HG02759 (cell line): ENCODE results near the gene PDZRN4.

Source experiments
- ATAC-seq: cut with Tn5 transposase; IDR thresholded peaks from one replicate; pipeline ENCODE4 v1.9.1; 2021; ENCODE audit warnings: mild to moderate bottlenecking, moderate library complexity; ENCODE audit not compliant: unreplicated experiment

PDZRN4 gene

DNA sequence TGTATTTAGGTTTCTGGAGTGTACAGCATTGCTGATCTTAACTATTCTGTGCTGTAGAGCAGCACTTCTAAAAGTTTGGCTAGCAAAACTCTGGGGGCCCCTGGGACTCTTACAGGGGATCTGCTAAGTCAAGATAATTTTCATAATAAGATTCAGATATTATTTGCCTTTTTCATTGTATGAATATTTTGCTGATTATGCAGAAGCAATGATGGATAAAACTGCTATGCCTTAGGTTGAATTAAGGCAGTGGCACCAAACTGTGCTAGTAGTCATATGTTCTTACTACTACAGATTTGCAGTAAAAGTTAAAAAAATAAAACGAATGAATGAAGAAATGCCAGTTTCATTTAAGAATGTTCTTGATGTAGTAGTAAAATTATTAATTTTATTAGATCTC lies 160.1 kb downstream of the PDZRN4 start:
- ATAC-seq, result no peak

DNA sequence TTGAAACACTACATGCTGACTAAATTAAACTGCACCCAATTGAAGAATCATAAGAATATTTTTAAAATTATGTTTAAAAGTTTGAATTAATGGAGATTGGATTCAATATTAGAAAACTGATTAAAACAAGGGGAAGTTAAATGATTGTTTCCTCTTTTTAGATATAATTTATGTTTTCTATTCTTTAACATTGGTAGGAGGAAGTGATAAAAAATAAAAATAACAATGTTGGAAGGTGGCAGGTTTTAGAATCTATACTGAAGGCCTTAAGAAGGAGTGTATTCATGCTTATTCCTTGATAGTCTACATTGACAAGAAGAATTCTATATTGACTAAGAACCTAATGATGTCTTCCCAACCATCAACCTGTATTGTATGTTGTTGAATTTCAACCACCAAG lies 168.1 kb downstream of the PDZRN4 start:
- ATAC-seq, result no peak

DNA sequence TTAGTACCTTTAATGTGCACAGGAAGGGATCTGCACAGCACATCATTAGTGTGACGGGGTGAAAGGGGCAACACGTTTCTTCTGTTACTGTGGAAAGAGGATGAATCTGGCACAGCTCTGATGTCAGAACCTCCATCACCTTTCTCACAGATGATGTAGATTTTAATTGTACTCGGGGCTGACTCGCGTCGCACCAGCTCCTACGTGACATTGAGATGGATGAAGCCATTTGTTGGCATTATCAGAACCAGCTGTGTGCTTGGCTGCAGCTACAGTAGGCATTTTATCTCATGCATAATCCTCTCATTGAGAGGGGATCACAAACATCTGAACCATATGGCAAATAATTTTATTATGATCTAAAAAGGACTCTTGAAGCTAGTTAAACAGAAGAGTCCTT lies 173.6 kb downstream of the PDZRN4 start:
- ATAC-seq, result no peak

DNA sequence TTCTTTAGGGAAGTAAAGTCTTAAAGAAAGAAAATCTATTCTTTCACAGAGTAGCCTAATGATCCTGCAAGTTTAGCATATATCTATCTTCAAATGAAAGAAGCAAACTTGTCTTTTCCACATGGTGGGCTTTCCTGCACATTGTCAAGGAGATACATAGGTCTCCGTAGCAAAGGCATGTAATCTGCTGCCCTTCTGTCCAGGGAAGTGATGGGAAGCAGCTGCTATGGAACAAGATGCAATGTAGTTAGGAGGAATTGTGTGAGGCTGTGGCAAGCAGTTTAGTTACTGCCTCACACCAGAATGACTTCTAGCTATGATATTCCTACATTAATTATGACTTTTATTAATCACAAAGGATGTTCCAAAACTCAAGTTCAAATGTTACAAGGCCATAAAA lies 174.4 kb downstream of the PDZRN4 start:
- no peak for ATAC-seq

DNA sequence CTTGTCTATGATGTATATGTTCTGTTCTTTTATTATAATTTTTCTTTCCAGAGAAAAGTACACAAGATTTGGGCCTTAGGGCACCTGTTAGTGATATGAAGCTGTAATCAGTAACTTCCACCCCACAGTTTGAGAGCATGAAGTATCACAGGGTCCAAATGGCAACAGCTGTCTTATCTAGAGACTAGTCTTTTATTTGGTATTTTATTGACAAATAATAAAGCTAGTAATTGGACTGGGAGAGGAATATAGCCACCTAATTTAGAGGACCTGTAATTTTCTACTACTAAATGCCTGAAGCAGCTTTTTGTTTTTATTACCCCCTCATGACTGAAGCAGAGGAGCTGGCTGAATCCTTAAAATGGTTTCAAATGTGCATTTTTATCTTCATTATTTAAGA lies 174.8 kb downstream of the PDZRN4 start:
- no peak for ATAC-seq

GRCh38 chr12:41364211-41364610 lies 176.1 kb downstream of the PDZRN4 start:
- ATAC-seq, result no peak

- ATAC-seq, result no peak
These were observed 177.6 kb downstream of the PDZRN4 start for GRCh38 chr12:41365653-41366171.

DNA sequence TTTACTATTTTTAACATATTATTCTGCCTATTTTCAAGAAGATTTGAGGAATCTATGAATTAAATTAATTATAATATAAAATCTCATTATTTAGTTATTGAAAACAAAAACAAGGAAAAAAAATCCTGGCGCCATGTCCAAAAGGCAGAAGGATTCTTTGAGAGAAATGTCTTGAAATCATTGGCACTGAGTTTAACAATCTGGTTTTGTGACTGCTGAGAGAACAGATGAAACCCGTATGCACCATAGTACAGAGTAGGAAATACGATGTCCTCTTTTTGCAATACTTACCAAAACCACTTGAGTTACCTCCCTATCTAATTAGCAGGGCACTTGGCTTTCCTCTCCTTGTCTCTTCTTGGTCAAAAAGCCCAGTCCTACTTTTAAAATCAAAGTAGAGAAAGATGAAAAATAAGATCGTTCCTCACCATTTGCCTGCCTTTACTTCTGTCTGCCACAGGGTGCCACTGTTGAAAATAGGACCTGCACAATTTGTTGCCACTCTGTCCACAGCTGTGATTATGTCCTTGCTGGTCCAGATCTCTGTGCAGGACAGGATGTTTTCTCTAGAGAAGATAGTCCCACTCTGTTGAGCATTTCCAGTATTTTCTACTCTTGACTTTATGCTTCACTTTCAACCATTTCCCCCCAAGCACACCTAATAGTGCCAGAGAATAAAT lies 179.7 kb downstream of the PDZRN4 start:
- ATAC-seq, result no peak

DNA sequence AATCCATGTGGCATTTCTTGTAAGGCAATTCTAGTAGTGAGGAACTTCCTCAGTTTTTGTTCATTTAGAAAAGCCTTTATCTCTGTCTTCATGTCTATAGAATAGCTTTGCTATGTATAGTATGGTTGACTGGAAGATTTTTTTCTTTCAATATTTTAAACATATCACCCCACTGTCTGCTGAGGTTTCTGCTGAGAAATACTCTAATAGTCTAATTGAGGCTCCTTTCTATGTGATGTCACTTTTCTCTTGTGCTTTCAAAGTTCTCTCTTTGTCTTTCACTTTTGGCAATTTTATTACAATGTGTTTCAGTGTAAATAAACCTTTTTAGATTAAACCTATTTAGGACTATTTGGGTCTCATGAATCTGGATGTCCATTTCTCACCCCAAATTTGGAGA lies 192.8 kb downstream of the PDZRN4 start:
- no peak for ATAC-seq

DNA sequence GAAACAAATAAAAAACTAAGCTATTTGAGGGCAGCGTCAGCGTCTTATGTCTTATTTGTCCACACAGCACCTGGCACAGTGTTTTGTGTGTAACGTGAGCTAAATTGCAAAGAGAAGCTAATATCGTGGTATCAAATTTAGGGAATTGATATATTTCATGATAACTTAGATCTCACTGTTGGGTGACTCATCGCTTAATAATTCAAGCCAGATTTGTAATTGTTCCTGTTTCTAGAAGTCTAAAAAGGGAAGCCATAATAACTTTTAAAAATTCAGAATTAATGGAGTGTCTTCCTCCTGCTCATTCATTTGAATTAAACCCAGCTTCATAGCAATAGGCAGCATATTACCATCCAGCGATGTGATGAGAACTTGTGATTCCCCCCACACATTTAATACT lies 214.7 kb downstream of the PDZRN4 start:
- ATAC-seq, result no peak

- ATAC-seq, result no peak
These were observed 219.2 kb downstream of the PDZRN4 start for GRCh38 chr12:41407232-41407799.

DNA sequence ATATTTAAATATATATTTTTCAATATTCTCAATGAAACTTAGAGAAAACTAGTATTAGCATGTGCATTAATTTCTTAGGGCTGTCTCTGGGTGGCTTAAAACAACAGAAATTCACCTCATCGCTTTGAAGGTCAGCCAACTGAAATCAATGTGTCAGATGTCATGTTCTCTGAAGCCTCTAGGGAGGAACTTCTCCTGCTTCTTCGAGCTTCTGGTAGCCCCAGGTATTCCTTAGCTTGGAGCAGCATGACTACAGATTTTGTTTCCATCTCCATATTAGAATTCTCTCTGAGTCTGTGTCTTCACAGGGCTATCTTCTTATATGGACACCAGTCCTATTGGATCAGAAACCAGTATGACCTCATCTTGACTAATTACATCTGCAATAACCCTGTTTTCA lies 221.5 kb downstream of the PDZRN4 start:
- no peak for ATAC-seq

GRCh38 chr12:41418586-41418985 lies 230.5 kb downstream of the PDZRN4 start:
- no peak for ATAC-seq

- ATAC-seq, result no peak
These were observed 231.2 kb downstream of the PDZRN4 start for GRCh38 chr12:41419131-41419893.

DNA sequence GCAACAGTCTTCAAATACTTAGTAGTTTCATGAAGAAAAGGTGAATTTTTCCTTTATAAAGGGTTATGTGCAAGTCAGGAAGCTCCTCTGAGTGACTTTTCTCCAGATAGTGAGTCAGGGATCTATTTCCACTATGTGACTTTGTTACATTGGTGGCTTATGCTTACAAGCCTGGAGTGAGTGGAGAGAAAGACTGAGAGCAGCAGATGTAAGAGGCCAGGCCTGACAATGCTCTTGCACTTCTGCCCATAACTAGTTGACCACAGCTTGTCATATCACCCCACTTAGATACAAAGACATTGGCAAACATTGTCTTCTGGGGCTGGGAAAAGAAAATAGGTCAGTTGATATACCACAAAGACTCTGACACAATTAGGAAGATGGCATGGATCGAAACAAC lies 236.5 kb downstream of the PDZRN4 start:
- no peak for ATAC-seq

DNA sequence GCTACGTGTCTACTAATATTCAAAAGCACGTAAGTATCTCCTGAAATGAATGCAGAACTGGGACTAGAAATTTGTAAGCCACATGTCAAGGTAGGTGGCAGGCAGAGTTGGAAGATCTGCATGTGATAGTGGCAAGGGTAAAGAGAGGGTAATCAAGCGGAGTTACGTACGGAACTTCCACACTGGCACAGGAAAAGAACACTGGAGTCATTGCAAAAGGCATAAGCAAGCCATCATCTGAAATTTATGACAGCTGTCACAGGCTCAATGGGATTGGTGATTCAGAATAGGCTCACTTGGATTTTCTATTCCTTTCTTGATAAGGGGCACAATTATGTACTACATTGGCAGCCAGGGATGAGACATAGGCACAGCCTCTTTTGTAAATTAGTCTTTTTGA lies 245.3 kb downstream of the PDZRN4 start:
- no peak for ATAC-seq

DNA sequence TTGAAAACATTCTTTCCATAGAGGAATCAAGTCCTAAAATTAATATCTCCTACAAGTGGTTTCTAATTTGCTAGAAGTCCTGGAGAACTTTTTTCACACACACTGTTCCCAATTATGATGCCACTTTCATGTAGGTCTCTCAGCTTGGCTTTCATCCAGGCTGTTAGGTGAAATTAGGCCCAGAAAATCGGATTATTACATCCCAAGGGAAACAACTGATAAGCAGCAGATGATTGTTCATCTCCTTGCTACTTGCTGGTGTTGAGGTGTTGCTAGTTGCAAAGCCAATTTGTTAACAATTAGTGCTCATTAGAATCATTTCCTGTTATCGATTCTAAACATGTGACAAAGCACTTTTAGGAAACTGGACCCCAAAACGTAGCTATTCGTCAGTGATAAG lies 248.0 kb downstream of the PDZRN4 start:
- no peak for ATAC-seq

DNA sequence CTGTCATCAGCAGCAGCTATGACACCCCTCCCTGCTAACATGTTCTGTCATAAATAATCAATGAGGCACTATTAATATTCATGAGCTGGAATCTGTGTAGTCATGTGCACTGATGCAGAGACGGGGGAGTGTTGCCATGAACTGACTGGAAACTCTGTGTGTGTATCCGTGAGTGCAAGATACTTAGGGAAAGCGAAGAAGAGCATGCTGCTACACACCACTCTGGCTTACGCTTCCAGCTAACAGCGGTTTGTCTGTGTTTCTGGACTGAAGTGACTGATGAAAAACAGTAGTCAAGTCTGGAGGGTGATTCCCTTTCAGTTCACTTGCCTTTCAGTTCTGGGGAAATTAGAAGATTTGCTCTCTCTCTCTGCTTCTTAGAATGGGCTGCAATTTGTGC lies 249.4 kb downstream of the PDZRN4 start:
- ATAC-seq, result no peak

- ATAC-seq, result no peak
These were observed 250.9 kb downstream of the PDZRN4 start for GRCh38 chr12:41438854-41439541.

DNA sequence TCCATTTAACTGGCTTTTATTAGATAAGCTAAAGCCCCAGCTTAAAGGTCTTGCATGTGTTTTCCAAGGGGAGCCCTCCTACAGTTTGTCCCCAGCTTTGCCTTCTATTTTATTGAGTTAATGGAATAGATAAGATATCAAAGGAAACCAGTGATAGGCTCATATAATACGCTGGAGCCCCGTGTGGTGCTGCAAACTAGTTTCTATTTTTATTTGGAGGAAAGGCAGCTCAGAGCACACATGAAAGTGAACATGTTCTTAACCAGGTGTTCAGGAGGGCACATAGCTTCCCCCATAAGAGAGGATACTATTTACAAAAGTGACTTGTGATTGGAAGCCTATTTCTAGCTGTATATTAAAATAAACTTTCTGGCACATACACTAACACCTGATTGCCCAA lies 251.7 kb downstream of the PDZRN4 start:
- ATAC-seq, result no peak

DNA sequence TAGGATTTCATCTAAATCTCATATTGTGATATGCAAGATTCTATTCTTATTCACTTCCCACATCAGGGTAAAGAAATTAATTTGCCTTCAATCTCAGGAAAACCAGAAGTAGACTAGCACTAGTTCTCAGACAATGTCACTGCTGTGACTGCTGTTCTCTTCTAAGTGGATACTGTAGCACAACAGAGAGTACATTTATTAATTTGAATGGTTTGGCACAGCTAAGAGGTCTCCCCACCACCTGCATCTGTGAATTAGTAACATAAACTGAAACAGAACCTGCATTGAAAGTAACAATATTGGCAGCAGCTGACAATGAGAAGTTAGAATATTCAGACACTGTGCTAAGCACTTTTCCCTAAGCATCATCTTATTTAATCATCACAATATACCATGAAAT lies 253.1 kb downstream of the PDZRN4 start:
- no peak for ATAC-seq

DNA sequence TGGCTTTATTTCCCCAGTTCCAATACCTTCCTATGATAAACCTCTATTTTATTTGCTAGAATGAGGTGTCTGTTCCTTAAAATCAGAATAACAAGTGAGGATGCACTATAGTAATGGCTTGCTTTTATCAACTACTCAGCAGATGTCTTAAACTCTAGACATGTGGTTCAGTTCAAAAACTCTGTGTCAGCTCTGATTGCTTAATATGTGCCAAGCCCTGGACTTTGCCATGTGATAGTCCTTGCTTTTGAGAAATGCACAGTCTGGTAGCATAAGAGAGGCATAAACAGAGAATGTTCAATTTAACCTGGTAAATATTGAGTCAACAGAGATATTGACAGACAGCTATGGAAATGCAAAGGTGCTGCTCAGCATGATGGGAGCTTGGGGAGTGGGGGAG lies 254.8 kb downstream of the PDZRN4 start:
- ATAC-seq, result no peak
